CMK (cell line): ENCODE measurements around the gene NIM1K.
A peak's percentile ranks its signal among the peaks of the same experiment; 100 is the strongest.
"Not testable (repeated sequence)": the region's sequence is repeated elsewhere in the genome, so short reads cannot be mapped to it uniquely, and the experiment has no call there.

ENCODE experiments used
- DNase-seq: peaks from one replicate; pipeline ENCODE4 v3.0.0-alpha.2; 2010; ENCODE audit warnings: low read depth

NIM1K gene

GRCh38 chr5:43281840-43282658 is 90.0 kb downstream of the NIM1K start:
- DNase-seq = no peak

DNA sequence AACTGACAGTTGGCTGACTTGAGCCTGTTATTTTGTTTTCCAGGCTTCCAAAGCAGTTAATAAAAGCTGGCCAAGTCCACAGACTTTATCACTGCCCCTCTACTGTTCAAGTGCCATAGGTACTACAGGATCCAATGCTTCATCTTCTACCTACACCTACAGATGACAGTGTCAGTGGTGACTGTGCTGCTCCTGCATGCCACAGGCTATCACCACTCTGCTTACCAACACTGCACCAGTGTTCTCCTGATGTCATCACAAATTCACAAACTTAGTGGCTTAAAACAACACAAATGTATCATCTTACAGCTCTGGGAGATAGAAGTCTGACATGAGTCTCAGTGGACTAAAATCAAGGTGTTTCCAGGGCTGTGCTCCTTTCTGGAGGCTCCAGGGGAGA is 94.6 kb downstream of the NIM1K start:
- DNase-seq = no peak

- no peak for DNase-seq
Observed at GRCh38 chr5:43287493-43287892, 95.5 kb downstream of the NIM1K start.

GRCh38 chr5:43288269-43288831 is 96.3 kb downstream of the NIM1K start:
- DNase-seq = no peak

DNA sequence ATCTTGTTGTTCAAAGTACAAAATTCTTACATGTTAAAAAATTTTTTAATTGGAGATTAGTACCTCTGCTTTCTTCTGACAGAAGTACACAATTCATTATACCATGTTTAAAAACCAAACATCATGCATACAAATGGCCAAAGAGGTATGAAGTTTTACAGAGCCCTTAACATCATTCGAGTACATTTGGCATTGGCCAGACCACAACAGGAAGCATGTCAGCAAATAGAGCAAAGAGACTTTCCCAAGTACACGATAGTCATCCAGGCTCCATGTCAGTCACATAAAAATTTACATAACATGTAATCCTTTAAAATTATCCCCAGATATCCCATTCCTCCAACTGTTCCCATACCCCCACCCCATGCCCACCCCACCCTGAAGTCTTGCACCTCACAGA is 98.7 kb downstream of the NIM1K start:
- DNase-seq = no peak

DNA sequence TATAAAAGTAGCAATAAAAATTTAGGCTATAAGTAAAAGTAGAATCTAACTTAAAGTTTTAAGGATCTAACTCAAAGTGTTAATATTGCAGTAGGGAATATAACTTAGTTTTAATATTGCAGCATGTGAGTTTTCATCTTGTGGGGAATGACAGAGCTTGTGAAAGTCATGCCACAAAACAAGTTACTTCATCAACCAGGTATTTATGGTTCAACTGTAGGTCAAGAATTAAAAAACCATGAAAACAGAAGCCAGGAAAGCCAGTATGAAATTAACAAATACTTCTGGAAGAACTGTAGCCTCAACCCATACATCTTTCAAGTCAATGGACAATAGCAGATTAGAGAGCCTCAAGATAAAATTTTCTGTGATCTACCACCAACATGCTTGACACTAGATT is 102.2 kb downstream of the NIM1K start:
- no peak for DNase-seq

- no peak for DNase-seq
Observed at GRCh38 chr5:43295202-43295601, 103.2 kb downstream of the NIM1K start.

DNA sequence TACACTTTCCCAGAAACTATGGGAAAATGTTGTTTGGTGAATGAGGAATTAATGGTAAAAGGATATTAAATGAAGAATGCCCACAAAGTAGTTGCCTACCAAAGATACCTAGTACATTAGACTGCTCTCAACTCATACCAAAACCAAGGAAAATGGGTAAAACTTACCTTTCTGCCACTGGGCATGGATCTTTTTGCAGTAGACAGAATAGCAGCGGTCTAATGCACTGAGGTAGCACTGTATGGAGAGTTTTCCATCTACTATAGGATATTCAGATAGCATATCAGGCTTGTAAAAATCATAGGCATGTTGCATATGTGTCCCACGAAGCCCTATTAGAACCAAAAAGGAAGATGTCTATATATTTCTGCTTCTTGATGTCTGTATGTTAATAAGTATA is 104.8 kb downstream of the NIM1K start:
- no peak for DNase-seq

- no peak for DNase-seq
Observed at GRCh38 chr5:43298443-43298842, 106.4 kb downstream of the NIM1K start.

DNA sequence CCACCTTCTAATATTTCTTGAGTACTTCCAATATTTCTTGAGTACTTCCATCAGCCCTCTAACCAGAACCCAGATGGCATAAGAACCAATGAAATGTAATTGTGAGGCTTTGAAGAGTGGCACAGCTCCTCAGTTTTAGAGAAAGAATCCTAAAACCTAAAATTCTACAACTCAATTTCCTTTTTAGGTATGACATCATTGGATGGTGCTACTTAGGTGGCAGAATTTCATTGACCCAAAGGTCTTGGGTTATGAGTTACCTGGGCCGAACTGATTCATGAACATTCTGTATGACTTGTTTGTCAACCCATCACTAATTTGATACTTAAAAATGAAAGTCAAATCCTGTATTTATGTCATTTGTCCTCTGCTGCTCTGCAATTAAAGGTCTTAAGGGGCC is 108.1 kb downstream of the NIM1K start:
- no peak for DNase-seq

- DNase-seq = no peak
Observed at GRCh38 chr5:43301653-43302091, 109.6 kb downstream of the NIM1K start.

DNA sequence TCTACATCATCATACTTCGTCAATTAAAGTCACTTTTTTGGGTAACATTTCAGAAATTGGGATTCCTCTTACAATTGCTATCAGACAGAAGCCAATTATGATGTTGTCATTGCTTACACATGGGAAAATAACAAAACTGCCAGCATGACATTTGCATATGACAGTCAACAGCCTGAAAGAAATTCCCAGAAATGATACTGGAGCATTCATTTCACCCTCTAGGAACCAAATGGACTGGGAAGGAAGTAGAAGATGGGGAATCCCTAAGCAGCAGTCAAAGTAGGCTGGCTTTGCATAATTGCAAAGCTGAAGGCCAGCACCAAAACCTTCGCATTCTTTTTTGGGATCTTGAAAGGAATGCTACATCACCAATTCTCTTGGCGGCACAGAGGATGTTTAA is 110.5 kb downstream of the NIM1K start:
- DNase-seq = no peak

DNA sequence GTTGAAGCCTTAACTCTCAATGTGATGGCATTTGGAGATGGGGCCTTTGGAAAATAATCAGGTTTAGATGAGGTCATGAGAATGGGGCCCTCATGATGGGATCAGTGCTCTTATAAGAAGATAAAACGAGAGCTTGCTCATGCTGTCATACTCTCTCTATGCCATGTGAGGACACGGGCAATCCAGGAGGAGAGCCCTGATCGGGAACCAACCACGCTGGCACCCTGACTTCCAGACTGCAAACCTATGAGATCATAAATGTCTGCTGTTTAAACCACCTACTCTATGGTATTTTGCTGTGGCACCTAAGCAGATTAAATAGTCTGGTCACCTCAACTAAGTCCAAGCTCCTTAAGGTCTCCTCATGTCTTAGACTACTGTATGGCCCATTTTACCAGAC is 111.2 kb downstream of the NIM1K start:
- DNase-seq = no peak

- no peak for DNase-seq
Observed at GRCh38 chr5:43304525-43304924, 112.5 kb downstream of the NIM1K start.

- peak; percentile 61 for DNase-seq
Observed at GRCh38 chr5:43305948-43306565, 114.0 kb downstream of the NIM1K start.

- not testable (repeated sequence) for DNase-seq
Observed at GRCh38 chr5:43306954-43307353, 114.9 kb downstream of the NIM1K start.

DNA sequence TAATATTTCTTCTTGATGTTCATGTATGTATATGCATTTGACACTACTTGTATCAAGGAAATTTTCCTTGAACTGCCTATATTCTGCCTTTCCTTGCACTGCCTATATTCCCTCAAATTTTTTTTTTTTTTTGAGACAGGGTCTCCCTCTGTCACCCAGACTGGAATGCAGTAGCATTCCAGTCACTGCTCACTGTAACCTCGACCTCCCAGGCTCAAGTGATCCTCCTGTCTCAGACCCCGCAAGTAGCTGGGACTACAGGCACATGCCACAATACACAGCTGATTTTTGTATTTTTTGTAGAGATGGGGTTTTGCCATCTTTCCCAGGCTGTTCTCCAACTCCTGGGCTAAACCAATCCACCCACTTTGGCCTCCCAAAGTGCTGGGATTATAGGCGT is 117.1 kb downstream of the NIM1K start:
- DNase-seq = no peak

GRCh38 chr5:43309637-43310036 is 117.6 kb downstream of the NIM1K start:
- no peak for DNase-seq

DNA sequence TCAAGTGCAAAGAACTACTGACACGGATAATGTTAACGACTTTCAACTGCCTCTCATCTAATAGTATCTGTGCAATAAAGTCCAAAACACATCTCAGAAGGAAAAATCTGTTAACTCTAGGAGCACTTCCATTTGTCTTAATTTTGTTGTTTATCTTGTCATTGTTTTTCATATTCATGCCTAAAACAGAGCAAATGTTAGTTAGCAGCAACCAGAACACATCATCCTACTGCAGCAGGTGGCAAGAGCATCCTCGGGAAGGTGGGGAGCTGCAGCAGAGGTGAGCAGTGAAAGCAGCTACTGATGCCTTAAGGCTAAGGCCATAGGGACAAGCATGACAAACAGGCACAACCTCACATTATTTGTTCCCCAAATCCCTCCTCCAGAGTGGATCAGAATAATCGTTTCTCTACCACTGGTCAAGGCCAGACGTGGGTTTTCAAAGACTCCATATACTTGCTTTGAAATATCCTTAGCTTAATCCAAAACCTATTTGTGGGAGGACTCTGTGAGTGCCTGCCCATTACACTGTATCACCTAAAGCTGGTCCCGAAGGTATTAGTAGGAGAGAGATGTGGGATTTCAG is 120.1 kb downstream of the NIM1K start:
- DNase-seq = no peak

DNA sequence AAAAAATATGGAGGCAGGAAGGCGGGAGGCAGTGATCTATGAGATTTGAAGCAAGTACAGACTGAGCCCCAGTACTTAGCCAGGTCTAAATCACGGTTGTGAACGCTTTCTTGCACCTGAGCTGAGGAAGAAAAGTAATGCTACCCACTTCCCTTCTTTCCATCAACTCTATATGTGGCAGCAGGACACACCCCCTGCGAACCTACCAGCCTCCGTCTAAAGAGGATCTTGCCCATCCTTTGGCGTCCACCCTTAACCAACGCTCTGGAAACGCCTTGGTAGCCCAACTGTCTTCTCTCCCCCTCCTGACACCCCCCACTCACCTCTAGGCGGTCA is 120.6 kb downstream of the NIM1K start:
- no peak for DNase-seq

DNA sequence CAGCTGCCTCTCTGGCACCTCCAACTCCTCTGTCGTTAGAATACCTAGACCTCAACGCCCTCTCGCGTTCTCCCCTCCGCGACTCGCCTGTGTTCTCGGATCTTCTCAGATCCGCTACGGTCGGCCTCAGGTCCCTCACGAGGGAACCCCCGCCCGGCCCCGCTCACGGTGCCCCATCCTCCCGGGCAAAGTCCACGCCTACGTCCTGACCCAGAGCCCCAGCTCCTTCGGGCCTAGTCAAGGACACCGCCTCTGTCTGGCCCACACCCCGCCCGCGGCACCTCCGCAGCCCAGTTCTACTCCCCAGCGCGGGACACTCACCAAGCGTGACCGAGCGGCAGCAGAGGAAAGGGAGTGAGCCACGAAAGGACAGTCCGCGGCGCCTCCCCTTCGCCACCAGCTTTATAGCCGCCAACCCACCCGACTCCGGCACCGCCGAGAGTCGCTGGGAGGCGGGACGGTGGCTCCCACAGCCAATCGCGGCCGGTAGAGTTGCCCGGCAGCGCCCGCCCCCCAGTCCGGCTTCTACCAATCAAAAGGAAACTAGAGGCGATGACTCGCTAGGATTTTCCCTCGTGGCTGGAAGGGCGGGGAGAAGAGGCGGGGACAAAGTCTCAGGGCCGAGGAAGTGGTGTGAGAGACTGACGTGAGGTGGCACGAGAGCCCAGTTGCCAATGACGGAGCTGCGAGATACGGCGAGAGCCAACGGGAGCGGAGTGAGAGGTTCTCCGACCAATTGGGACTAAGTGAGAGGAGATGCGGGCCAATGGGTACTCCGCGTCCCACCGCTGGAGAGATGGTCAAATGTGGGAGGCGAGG is 121.2 kb downstream of the NIM1K start, which contains the start of gene HMGCS1:
TSS of gene HMGCS1 (minus strand) at position 378 of the 819 bp plus-strand sequence. CDS start 14,447 bp downstream, outside the sequence.
- DNase-seq = peak; percentile 99

GRCh38 chr5:43313854-43314457 is 121.9 kb downstream of the NIM1K start:
- no peak for DNase-seq
